ENCODE results near the gene ASXL1. TPM values are rescaled to one million over a fixed set of nuclear protein-coding genes. Genes with fewer than 3 reads are reported as not detected.

Gene ASXL1
- polyA plus RNA-seq, 3 donors, result 1.8 to 47.1 (median 2.8) TPM

DNA sequence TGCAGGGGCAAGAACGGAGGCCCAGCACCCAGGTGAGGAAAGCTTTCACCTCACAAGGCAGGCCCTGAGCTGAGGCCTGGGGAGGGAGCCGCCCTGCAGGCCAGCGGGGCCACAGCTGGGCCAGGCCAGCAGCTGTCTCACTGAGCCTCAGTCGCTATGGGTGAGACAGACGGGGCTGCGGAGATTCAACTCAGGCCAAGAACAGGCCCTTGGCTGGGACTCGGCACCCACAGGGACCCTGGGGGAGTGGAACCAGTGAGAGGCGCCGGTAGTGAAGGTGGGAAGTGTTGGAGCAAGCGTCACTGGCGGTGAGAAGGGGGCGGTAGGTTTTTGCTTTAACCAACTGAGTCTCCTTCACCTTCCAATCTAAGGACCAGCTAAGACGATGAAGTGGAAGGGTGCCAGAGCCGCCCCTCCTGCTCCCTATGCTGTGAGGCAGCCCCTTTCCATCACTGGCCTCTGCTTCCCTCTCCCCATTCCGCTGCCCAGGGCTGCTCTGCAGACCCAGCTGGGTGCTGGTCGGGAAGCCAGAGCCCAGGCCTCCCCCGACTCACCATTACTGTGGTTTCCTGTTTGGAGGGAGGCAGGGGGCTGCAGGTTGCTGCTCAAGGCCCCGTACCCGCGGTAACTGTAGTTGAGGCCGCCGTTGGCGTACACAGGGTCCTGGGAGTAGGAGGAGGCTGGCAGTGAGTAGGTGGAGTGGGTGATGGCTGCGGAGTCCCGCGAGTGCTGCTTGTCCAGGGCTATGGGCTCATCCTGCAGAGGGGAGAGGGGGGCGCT is 93.7 kb downstream of the ASXL1 start:
- H3K9me3 ChIP-seq (replicated peaks in 1 of 2; ENCODE audit: control insufficient read depth in 1 of 2, insufficient read depth in 1 of 2, low read length in 2 of 2), result no peaks in the 10 kb centered on the region
- Mint-ChIP-seq H3K36me3 (peaks cover 57 to 61% of the 10 kb centered on the region in 2 donors), H3K27ac (peak overlapping the region in 1 of 7 donors; percentile 22), H3K4me1 (peaks cover 32% of the 10 kb centered on the region), H3K9me3 (peaks cover 0 to 2% (median 0%) of the 10 kb centered on the region in 7 donors), H3K27me3 (ENCODE audit: low read depth in 3 of 3) (peaks cover 0 to 4% (median 0%) of the 10 kb centered on the region in 3 donors), H3K4me3 (no peak overlapping the region)
- no peak for DNase-seq
- H3K27ac ChIP-seq (ENCODE audit: low read depth in 1 of 2, low read length in 2 of 2), result no peak overlapping the region
- H3K27me3 ChIP-seq (ENCODE audit: control insufficient read depth in 2 of 2, insufficient read depth in 2 of 2, low read length in 2 of 2), result no peaks in the 10 kb centered on the region
- no peaks in the 10 kb centered on the region for H3K79me2 ChIP-seq (ENCODE audit: insufficient read depth, low read length)
- H4K20me1 ChIP-seq (ENCODE audit: insufficient read depth, low read length), result peaks cover 46% of the 10 kb centered on the region
- no peak overlapping the region for H3K4me3 ChIP-seq (replicated peaks in 1 of 3; ENCODE audit: low read depth in 2 of 3, low read length in 3 of 3)
- no peak overlapping the region for H2AFZ ChIP-seq (ENCODE audit: insufficient read depth, low read depth, low read length, poor library complexity, severe bottlenecking)
- 58% methylated on average over 17 of the region's 27 CpGs for WGBS (ENCODE audit: insufficient coverage)
- TF ChIP-seq, protein P1, sequence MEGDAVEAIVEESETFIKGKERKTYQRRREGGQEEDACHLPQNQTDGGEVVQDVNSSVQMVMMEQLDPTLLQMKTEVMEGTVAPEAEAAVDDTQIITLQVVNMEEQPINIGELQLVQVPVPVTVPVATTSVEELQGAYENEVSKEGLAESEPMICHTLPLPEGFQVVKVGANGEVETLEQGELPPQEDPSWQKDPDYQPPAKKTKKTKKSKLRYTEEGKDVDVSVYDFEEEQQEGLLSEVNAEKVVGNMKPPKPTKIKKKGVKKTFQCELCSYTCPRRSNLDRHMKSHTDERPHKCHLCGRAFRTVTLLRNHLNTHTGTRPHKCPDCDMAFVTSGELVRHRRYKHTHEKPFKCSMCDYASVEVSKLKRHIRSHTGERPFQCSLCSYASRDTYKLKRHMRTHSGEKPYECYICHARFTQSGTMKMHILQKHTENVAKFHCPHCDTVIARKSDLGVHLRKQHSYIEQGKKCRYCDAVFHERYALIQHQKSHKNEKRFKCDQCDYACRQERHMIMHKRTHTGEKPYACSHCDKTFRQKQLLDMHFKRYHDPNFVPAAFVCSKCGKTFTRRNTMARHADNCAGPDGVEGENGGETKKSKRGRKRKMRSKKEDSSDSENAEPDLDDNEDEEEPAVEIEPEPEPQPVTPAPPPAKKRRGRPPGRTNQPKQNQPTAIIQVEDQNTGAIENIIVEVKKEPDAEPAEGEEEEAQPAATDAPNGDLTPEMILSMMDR (IDR thresholded peaks at IDR 0.05), result no peak
- H3K4me1 ChIP-seq (ENCODE audit: control insufficient read depth in 1 of 2, insufficient read depth in 2 of 2, low read length in 2 of 2), result peaks cover 23 to 27% of the 10 kb centered on the region in 2 donors
- H3K4me2 ChIP-seq (replicated peaks; ENCODE audit: extremely low read depth, low read length, poor library complexity, severe bottlenecking), result no peak overlapping the region
- intact Hi-C loops (cut with micrococcal nuclease), result no loop called here
- no peak overlapping the region for H3K9ac ChIP-seq (ENCODE audit: insufficient read depth, low read length, poor library complexity, severe bottlenecking)
- peaks cover 35 to 79% of the 10 kb centered on the region in 2 donors for H3K36me3 ChIP-seq (replicated peaks in 1 of 2; ENCODE audit: control insufficient read depth in 1 of 2, insufficient read depth in 2 of 2, low read length in 2 of 2)

DNA sequence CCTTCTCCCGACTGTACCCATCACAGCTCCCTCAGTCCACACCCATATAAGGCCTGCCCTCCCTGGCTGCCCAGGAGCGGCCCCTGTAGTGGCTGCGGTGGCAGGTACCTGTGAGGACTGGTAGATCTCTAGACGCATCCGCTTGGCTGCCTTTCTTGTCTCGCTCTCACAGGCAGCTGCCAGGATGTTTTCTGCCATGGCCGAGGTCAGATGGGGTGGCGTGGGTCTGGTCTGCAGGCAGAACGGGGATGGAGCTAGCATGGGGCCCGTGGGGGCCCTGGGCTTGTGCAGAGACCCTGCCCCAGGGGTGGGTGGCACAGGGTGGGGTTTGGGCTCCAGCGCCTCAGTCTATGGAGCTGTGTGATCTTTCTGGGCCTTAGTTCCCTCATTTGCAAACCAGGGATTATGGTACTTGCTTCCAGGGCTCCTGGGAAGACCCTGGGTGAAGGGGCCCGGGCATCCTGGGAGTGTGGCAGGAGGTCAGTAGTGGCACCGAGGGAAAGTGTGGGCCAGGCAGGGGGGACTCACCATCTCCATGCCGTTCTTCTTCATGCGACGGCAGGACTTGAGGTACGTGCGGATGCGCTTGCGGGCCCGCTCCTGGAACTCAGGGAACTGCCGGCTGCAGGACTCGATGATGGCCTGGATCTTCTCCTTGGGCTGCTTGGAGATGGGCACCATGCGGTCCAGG is 94.8 kb downstream of the ASXL1 start:
- Histone ChIP-seq H3K4me2 (replicated peaks; ENCODE audit: extremely low read depth, low read length, poor library complexity, severe bottlenecking) (no peak overlapping the region), H3K9ac (ENCODE audit: insufficient read depth, low read length, poor library complexity, severe bottlenecking) (no peak overlapping the region), H3K36me3 (replicated peaks in 1 of 2; ENCODE audit: control insufficient read depth in 1 of 2, insufficient read depth in 2 of 2, low read length in 2 of 2) (peaks cover 32 to 68% of the 10 kb centered on the region in 2 donors), H2AFZ (ENCODE audit: insufficient read depth, low read depth, low read length, poor library complexity, severe bottlenecking) (no peak overlapping the region), H4K20me1 (ENCODE audit: insufficient read depth, low read length) (peaks cover 50% of the 10 kb centered on the region), H3K9me3 (replicated peaks in 1 of 2; ENCODE audit: control insufficient read depth in 1 of 2, insufficient read depth in 1 of 2, low read length in 2 of 2) (no peaks in the 10 kb centered on the region), H3K4me1 (ENCODE audit: control insufficient read depth in 1 of 2, insufficient read depth in 2 of 2, low read length in 2 of 2) (peaks cover 32 to 37% of the 10 kb centered on the region in 2 donors), H3K27me3 (ENCODE audit: control insufficient read depth in 2 of 2, insufficient read depth in 2 of 2, low read length in 2 of 2) (no peaks in the 10 kb centered on the region), H3K79me2 (ENCODE audit: insufficient read depth, low read length) (no peaks in the 10 kb centered on the region), H3K27ac (ENCODE audit: low read depth in 1 of 2, low read length in 2 of 2) (no peak overlapping the region), H3K4me3 (replicated peaks in 1 of 3; ENCODE audit: low read depth in 2 of 3, low read length in 3 of 3) (no peak overlapping the region)
- H3K36me3 Mint-ChIP-seq, result peaks cover 50 to 52% of the 10 kb centered on the region in 2 donors
- peaks cover 0 to 4% (median 0%) of the 10 kb centered on the region in 3 donors for H3K27me3 Mint-ChIP-seq (ENCODE audit: low read depth in 3 of 3)
- H3K9me3 Mint-ChIP-seq, result peaks cover 0 to 2% (median 0%) of the 10 kb centered on the region in 7 donors
- H3K27ac Mint-ChIP-seq, result no peak overlapping the region
- no peak for DNase-seq
- 96% methylated on average over 24 of the region's 24 CpGs for WGBS (ENCODE audit: insufficient coverage)
- intact Hi-C loops (cut with micrococcal nuclease), result no loop called here
- no peak overlapping the region for H3K4me3 Mint-ChIP-seq
- TF ChIP-seq, protein P1 (IDR thresholded peaks at IDR 0.05), result no peak
- peaks cover 35% of the 10 kb centered on the region for H3K4me1 Mint-ChIP-seq
